Measurements from ENCODE around the gene PLK3. TPM values are rescaled to one million over a fixed set of nuclear protein-coding genes. Genes with fewer than 3 reads are reported as not detected.

Gene PLK3
- total and polyA plus RNA-seq, 12 donors, result 4.4 to 51.8 (median 17.1) TPM

GRCh38 chr1:44827197-44828002 is 27.2 kb downstream of the PLK3 start:
- H3K27ac ChIP-seq, result peak overlapping the region in 1 of 5 donors; percentile 44
- no peaks in the 10 kb centered on the region for H3K9me3 ChIP-seq (replicated peaks in 1 of 3)
- intact Hi-C loops (cut with DNase I), result loop anchor here in 1 of 2 donors (5.0 kb wide), 1 partner anchor 35 kb away; no protein-coding TSS in a partner anchor
- no peaks in the 10 kb centered on the region for H3K27me3 ChIP-seq
- no peak for TF ChIP-seq POLR2A (IDR thresholded peaks at IDR 0.05)
- no peaks in the 10 kb centered on the region for H3K36me3 ChIP-seq (replicated peaks in 1 of 2)
- DNase-seq, result peak in 1 of 7 donors; percentile 28
- 89 to 95% (median 92%) methylated on average over 21 to 28 of the region's 28 CpGs for WGBS, 4 donors
- H3K4me1 ChIP-seq (replicated peaks in 1 of 2), result no peaks in the 10 kb centered on the region
- no peak overlapping the region for H3K4me3 ChIP-seq

- Histone ChIP-seq H3K4me3 (no peak overlapping the region), H3K36me3 (replicated peaks in 1 of 2) (no peaks in the 10 kb centered on the region), H3K4me1 (replicated peaks in 1 of 2) (no peaks in the 10 kb centered on the region), H3K27ac (no peak overlapping the region), H3K9me3 (replicated peaks in 1 of 3) (no peaks in the 10 kb centered on the region), H3K27me3 (no peaks in the 10 kb centered on the region)
- peak in 1 of 7 donors; percentile 12 for DNase-seq
- WGBS, 4 donors, result 90 to 94% (median 92%) methylated on average over 21 of the region's 21 CpGs
- intact Hi-C loops (cut with DNase I), result loop anchor here in 1 of 2 donors (5.0 kb wide), 1 partner anchor 36 kb away; no protein-coding TSS in a partner anchor
- no peak for TF ChIP-seq POLR2A (IDR thresholded peaks at IDR 0.05)
- TF ChIP-seq CTCF (IDR thresholded peaks at IDR 0.05), result no peak
Observed at GRCh38 chr1:44828003-44828651, 27.9 kb downstream of the PLK3 start.

GRCh38 chr1:44828841-44829440 is 28.8 kb downstream of the PLK3 start:
- Histone ChIP-seq H3K9me3 (replicated peaks in 1 of 3) (no peaks in the 10 kb centered on the region), H3K27me3 (no peaks in the 10 kb centered on the region), H3K4me1 (replicated peaks in 1 of 2) (no peaks in the 10 kb centered on the region), H3K4me3 (no peak overlapping the region), H3K27ac (no peak overlapping the region), H3K36me3 (replicated peaks in 1 of 2) (no peaks in the 10 kb centered on the region)
- WGBS, 4 donors, result 71 to 100% (median 92%) methylated on average over 2 to 15 of the region's 15 CpGs
- peak in 1 of 7 donors; percentile 15 for DNase-seq
- intact Hi-C loops (cut with DNase I), result loop anchor here in 1 of 2 donors (5.0 kb wide), 1 partner anchor 37 kb away; no protein-coding TSS in a partner anchor
- TF ChIP-seq POLR2A (IDR thresholded peaks at IDR 0.05) (no peak), CTCF (IDR thresholded peaks at IDR 0.05) (no peak)

- DNase-seq, result peak in 1 of 7 donors; percentile 16
- no peaks in the 10 kb centered on the region for H3K4me1 ChIP-seq (replicated peaks in 1 of 2)
- no peak overlapping the region for H3K27ac ChIP-seq
- 65 to 78% (median 72%) methylated on average over 5 to 12 of the region's 12 CpGs for WGBS, 4 donors
- H3K9me3 ChIP-seq (replicated peaks in 1 of 3), result no peaks in the 10 kb centered on the region
- TF ChIP-seq CTCF (IDR thresholded peaks at IDR 0.05) (no peak), POLR2A (IDR thresholded peaks at IDR 0.05) (no peak)
- no peaks in the 10 kb centered on the region for H3K36me3 ChIP-seq (replicated peaks in 1 of 2)
- no peak overlapping the region for H3K4me3 ChIP-seq
- intact Hi-C loops (cut with DNase I), result loop anchor here (5.0 kb wide), 2 partner anchors 32 to 37 kb away; no protein-coding TSS in a partner anchor
- no peaks in the 10 kb centered on the region for H3K27me3 ChIP-seq
Observed at GRCh38 chr1:44829506-44830384, 29.6 kb downstream of the PLK3 start.

Measured in adrenal gland (tissue), 12 donors.